Measurements from ENCODE around the gene RMDN3.

RMDN3 gene

GRCh38 chr15:40714144-40714543 lies 40.9 kb downstream of the RMDN3 start:
- TF ChIP-seq, protein P1, sequence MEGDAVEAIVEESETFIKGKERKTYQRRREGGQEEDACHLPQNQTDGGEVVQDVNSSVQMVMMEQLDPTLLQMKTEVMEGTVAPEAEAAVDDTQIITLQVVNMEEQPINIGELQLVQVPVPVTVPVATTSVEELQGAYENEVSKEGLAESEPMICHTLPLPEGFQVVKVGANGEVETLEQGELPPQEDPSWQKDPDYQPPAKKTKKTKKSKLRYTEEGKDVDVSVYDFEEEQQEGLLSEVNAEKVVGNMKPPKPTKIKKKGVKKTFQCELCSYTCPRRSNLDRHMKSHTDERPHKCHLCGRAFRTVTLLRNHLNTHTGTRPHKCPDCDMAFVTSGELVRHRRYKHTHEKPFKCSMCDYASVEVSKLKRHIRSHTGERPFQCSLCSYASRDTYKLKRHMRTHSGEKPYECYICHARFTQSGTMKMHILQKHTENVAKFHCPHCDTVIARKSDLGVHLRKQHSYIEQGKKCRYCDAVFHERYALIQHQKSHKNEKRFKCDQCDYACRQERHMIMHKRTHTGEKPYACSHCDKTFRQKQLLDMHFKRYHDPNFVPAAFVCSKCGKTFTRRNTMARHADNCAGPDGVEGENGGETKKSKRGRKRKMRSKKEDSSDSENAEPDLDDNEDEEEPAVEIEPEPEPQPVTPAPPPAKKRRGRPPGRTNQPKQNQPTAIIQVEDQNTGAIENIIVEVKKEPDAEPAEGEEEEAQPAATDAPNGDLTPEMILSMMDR (conservative IDR thresholded peaks at IDR 0.05; ENCODE audit: control insufficient read depth, insufficient read depth, low read depth, low read length): no peak
- no peak overlapping the region for H3K4me3 ChIP-seq (ENCODE audit: control insufficient read depth, low read depth, low read length)
- no peak for DNase-seq (ENCODE audit: low read depth)

DNA sequence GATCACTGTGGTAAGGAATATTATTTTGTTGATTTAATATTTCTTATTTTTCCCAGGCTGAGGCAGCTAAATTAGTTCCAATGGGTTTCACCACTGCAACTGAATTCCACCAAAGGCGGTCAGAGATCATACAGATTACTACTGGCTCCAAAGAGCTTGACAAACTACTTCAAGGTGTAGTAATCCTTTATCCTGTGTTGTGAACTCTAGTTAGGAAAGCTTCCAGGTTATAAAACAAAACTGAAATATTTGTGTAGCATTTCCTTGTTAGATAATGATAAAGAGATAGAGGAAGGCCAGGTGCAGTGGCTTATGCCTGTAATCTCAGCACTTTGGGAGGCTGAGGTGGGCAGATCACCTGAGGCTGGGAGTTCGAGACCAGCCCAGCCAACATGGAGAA lies 48.9 kb downstream of the RMDN3 start:
- H3K4me3 ChIP-seq (ENCODE audit: control insufficient read depth, low read depth, low read length): no peak overlapping the region
- TF ChIP-seq, protein P1 (conservative IDR thresholded peaks at IDR 0.05; ENCODE audit: control insufficient read depth, insufficient read depth, low read depth, low read length): no peak
- no peak for DNase-seq (ENCODE audit: low read depth)

DNA sequence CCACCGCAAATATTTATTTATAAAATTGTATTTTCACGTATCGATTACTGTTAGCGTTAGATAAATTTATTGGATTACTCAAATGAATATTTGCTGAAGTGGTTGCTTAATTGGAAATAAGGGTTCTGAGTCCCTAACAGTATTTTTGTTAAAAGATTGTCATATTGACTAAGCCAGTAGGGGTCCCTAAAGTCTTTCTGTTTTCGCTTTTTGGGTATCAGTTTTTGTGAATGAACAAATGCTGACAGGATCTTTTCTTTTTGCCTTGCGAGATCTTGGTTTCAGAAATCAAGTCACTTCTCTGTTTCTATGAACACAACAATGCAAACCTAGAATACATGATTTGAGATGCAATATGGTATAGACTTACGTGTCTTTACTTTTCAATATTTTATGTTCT lies 53.0 kb downstream of the RMDN3 start:
- TF ChIP-seq, protein P1 (conservative IDR thresholded peaks at IDR 0.05; ENCODE audit: control insufficient read depth, insufficient read depth, low read depth, low read length): peak; percentile 24
- DNase-seq (ENCODE audit: low read depth): peak; percentile 16
- H3K4me3 ChIP-seq (ENCODE audit: control insufficient read depth, low read depth, low read length): no peak overlapping the region

DNA sequence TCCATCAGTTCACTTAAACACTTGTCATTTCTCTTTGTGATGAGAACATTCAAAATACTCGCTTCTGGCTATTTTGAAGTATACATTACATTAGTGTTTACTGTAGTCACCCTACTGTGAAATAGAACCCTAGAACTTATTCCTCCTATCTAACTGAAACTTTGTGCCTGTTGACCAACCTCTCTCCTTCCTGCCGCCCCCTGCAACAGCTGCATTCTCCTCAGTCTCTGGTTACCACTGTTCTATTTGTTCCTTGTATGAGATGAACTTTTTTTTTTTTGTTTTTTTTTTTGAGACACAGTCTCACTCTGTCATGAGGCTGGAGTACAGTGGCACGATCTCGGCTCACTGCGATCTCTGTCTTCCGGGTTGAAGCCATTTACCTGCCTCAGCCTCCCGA lies 57.1 kb downstream of the RMDN3 start:
- TF ChIP-seq, protein P1 (conservative IDR thresholded peaks at IDR 0.05; ENCODE audit: control insufficient read depth, insufficient read depth, low read depth, low read length): no peak
- H3K4me3 ChIP-seq (ENCODE audit: control insufficient read depth, low read depth, low read length): no peak overlapping the region
- no peak for DNase-seq (ENCODE audit: low read depth)

- H3K4me3 ChIP-seq (ENCODE audit: control insufficient read depth, low read depth, low read length): peak overlapping the region; percentile 95
- DNase-seq (ENCODE audit: low read depth): no peak
- TF ChIP-seq, protein P1 (conservative IDR thresholded peaks at IDR 0.05; ENCODE audit: control insufficient read depth, insufficient read depth, low read depth, low read length): no peak
Measured at GRCh38 chr15:40696228-40696627, 58.8 kb downstream of the RMDN3 start.

DNA sequence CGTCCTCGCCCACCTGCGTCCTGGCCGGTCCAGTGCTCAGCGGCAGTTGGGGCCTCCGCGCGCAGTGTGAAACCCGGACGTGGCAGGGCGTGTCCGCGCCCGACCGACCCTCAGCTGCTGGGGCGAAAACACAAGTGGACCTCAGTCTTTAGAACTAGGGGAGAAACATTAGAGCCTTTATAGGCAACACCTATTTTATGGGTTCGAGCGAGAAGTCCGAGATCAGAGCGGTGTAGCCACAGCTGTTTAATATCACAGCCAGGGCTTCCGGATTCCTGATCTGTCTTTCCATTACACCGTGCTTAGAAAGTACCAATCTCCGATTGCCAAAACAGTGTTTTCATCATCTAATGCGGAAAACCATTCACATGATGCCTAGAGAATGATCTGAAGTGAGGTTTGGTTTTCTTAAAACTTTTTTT lies 59.6 kb downstream of the RMDN3 start:
- peak overlapping the region; percentile 95 for H3K4me3 ChIP-seq (ENCODE audit: control insufficient read depth, low read depth, low read length)
- peak; percentile 20 for DNase-seq (ENCODE audit: low read depth)

More for the DNA sequence above, 59.6 kb downstream of the RMDN3 start:
- TF ChIP-seq, protein P1 (conservative IDR thresholded peaks at IDR 0.05; ENCODE audit: control insufficient read depth, insufficient read depth, low read depth, low read length): no peak

All from fibroblast of mammary gland (primary cell).